ENCODE data around the gene SPINK4. TPM values are rescaled to one million over a fixed set of nuclear protein-coding genes. Genes with fewer than 3 reads are reported as not detected.

SPINK4 gene
- total and polyA plus RNA-seq, 3 experiments from 2014 or later = not detected

DNA sequence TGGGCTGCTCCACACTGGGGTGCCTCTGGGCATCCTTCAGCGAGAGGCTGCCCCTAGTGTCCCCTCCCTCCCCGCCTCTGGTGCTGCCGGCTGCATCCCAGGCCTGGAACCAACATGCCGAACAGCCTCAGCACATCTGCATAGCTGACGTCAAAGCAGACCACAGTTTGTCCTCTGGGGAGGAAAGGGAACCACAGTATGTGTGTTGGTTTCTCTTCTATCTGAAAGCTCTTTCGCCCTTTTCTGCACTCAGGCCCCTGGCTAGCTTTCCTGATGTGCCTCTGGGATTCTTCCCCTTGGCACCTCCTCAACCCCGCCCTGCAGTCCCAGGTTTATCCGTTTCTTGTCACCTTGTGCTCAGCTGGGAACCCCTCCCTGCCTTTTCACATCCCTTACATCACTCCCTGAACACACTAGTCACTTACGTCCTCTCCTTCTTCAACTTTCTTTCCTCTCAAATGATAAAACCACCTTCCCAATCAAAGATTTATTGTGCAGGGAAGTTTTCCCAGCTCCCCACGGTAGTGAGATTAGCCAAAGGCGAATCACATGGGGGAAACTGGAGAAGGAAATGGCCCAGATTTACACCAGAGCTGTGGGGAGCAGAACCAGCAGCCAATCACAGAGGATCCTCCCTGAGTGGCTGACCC is 37.3 kb upstream of the SPINK4 start:
- no peak overlapping the region for H3K4me3 ChIP-seq (ENCODE audit: low read length)
- Mint-ChIP-seq H3K4me3 (peak overlapping the region in 3 of 7 donors; percentile 25 to 63 (median 49)), H3K4me1 (peaks cover 7 to 13% (median 8%) of the 10 kb centered on the region in 3 donors), H3K27ac (peak overlapping the region in 6 of 8 donors; percentile 27 to 92 (median 76)), H3K9me3 (no peaks in the 10 kb centered on the region), H3K36me3 (no peaks in the 10 kb centered on the region), H3K27me3 (peaks cover 0 to 9% of the 10 kb centered on the region in 2 donors)
- peaks cover 9% of the 10 kb centered on the region for H3K4me1 ChIP-seq (ENCODE audit: insufficient read depth, low read length)
- H3K36me3 ChIP-seq (ENCODE audit: insufficient read depth, low read length) = no peaks in the 10 kb centered on the region
- CTCF ChIA-PET = interaction anchor here (1.2 kb wide), 1 partner anchor 10 kb away, joined by 3 read pairs; no protein-coding TSS in a partner anchor
- H3K9me3 ChIP-seq (ENCODE audit: low read length) = no peaks in the 10 kb centered on the region
- no peak overlapping the region for H3K27ac ChIP-seq (ENCODE audit: low read depth, low read length)
- no peaks in the 10 kb centered on the region for H3K27me3 ChIP-seq (ENCODE audit: insufficient read depth, low read length, poor library complexity, severe bottlenecking)
- DNase-seq = peak in 4 of 5 donors; percentile 7 to 56 (median 24)
- POLR2A ChIA-PET = no interaction called here

DNA sequence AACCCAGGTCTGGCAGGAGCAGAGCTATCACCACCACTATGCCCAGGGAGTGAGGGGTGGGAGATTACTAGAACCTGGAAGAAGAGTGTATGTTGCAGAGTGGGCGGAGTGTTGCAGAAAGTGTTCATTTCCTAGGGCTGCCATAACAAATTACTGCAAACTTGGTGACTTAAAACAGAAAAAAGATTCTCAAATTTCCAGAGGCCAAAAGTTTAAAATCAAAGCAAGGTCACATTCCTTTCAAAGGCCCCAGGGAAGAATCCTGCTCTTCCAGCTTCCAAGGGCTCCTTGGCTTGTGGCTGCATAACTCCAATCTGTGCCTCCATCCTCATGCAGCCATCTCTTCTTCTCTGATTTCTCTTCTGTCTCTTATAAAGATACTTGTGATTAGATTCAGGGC is 30.6 kb upstream of the SPINK4 start:
- no peaks in the 10 kb centered on the region for H3K36me3 ChIP-seq (ENCODE audit: insufficient read depth, low read length)
- no peaks in the 10 kb centered on the region for H3K9me3 ChIP-seq (ENCODE audit: low read length)
- H3K4me1 Mint-ChIP-seq = no peaks in the 10 kb centered on the region
- no peaks in the 10 kb centered on the region for H3K36me3 Mint-ChIP-seq
- no peak for DNase-seq
- CTCF ChIA-PET = no interaction called here
- peak overlapping the region in 1 of 8 donors; percentile 76 for H3K27ac Mint-ChIP-seq
- H3K9me3 Mint-ChIP-seq = no peaks in the 10 kb centered on the region
- H3K27me3 ChIP-seq (ENCODE audit: insufficient read depth, low read length, poor library complexity, severe bottlenecking) = no peaks in the 10 kb centered on the region
- peaks cover 0 to 6% of the 10 kb centered on the region in 2 donors for H3K27me3 Mint-ChIP-seq
- H3K4me1 ChIP-seq (ENCODE audit: insufficient read depth, low read length) = no peaks in the 10 kb centered on the region
- POLR2A ChIA-PET = no interaction called here
- no peak overlapping the region for H3K27ac ChIP-seq (ENCODE audit: low read depth, low read length)
- no peak overlapping the region for H3K4me3 ChIP-seq (ENCODE audit: low read length)
- no peak overlapping the region for H3K4me3 Mint-ChIP-seq

DNA sequence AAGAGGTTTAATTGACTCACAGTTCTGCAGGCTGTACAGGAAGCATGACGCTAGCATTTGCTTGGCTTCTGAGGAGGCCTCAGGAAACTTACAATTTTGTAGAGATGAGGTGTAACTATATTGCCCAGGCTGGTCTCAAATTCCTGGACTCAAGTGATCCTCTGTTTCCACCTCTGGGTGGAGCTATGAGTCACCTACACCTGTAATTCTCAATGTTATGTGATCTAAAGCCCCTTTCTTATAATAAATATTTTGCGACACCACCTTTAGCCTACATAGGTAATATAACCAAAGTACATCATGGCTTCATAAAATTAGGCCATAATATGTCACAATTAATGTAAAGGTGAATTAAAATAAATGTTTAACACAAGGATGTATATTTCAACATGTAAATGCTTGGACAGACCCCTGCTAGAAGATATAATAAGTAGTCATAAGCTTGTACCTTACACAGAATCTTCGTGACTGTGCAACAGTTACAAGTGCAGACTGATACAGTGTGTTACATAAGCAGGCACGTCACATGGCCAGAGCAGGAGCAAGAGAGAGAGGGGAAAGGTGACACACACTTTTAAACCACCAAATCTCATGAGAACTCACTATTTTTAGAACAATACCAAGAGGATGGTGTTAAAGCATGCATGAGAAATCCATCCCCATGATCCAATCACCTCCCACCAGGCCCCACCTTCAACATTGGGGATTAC is 29.8 kb upstream of the SPINK4 start:
- Mint-ChIP-seq H3K9me3 (no peaks in the 10 kb centered on the region), H3K4me1 (no peaks in the 10 kb centered on the region), H3K27ac (peak overlapping the region in 1 of 8 donors; percentile 52), H3K4me3 (no peak overlapping the region), H3K27me3 (peaks cover 0 to 1% of the 10 kb centered on the region in 2 donors), H3K36me3 (no peaks in the 10 kb centered on the region)
- Histone ChIP-seq H3K27ac (ENCODE audit: low read depth, low read length) (no peak overlapping the region), H3K36me3 (ENCODE audit: insufficient read depth, low read length) (no peaks in the 10 kb centered on the region), H3K9me3 (ENCODE audit: low read length) (no peaks in the 10 kb centered on the region), H3K27me3 (ENCODE audit: insufficient read depth, low read length, poor library complexity, severe bottlenecking) (no peaks in the 10 kb centered on the region), H3K4me1 (ENCODE audit: insufficient read depth, low read length) (no peaks in the 10 kb centered on the region), H3K4me3 (ENCODE audit: low read length) (no peak overlapping the region)
- ChIA-PET POLR2A (no interaction called here), CTCF (no interaction called here)
- no peak for DNase-seq

DNA sequence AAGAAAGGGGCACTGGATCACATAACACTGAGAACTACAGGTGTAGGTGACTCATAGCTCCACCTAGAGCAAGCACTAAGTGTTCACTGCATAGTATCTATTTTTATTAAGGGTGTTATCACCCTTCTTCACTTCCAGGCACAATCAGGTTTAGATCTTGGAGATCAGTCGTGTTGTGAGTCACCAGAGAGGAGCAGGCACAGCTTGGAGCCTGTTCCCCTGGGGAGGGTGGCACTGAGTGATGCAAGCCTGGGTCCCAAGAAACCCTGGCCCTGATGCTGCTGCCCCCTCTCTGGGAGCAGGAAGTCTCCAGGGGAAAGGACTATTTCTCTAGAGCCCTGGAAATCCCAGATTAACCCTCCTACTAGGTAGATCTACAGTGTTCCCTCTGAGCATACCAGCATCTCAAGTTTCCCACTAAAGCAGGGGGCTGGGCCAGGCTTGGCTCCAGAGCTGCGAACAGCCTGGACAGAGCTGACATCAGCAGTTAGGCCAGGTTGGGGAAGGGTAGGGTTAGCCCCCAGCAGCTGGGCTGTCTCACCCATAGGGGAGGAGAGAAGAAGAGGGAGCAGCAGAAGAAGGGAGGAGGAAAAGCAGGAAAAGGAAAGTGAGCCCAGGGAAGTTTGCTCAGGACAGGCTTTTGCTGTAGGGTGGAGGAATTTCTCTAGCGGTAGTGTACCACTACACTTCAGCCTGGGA is 28.1 kb upstream of the SPINK4 start:
- ChIA-PET CTCF (no interaction called here), POLR2A (no interaction called here)

DNA sequence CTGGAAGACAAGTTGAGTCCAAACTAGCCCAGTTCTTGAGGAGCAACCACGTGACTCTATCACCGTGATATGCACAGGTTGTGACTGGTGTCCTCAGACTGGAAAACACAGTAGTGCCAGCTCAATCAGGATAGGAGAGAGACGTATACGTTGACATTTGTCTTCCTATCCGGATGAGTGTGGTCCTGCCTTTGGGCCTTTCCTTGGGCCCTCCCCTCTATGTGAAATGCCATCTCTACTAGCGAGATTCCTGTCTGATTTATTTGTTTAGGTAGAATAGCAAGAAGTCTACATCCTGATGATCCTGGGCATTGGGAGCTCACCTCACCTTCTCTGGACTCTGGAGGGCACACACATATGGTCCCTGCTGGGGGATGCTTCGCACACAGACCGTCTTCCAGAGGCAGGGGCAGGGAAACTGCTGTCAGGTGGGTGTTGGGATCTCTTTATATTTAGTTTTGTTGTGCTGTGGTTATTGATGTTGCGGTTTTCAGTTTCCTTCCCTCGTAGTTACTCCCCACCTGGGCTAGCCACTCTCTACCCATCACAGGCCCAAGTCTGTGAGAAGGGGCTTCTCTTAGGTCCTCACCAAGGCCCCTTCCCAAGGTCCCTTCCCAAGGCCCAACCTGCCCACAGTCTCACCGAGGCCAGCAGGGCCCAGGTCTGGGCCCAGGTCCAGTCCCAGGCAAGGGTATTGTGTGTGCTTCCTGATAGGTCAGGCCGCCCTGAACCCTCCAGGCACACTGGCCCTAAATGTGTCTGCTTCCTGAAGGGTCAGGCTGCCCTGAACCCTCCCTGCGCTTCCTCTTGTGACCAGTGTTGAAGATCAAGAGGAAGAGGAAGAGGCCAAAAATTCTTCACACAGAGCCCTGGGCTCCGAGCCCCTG is 19.0 kb upstream of the SPINK4 start:
- Histone ChIP-seq H3K36me3 (ENCODE audit: insufficient read depth, low read length) (no peaks in the 10 kb centered on the region), H3K27me3 (ENCODE audit: insufficient read depth, low read length, poor library complexity, severe bottlenecking) (no peaks in the 10 kb centered on the region), H3K27ac (ENCODE audit: low read depth, low read length) (no peak overlapping the region), H3K9me3 (ENCODE audit: low read length) (no peaks in the 10 kb centered on the region), H3K4me3 (ENCODE audit: low read length) (no peak overlapping the region), H3K4me1 (ENCODE audit: insufficient read depth, low read length) (no peaks in the 10 kb centered on the region)
- Mint-ChIP-seq H3K9me3 (no peaks in the 10 kb centered on the region), H3K36me3 (no peaks in the 10 kb centered on the region), H3K27me3 (peaks cover 0 to 10% of the 10 kb centered on the region in 2 donors), H3K4me3 (peak overlapping the region in 3 of 7 donors; percentile 1 to 16 (median 5)), H3K4me1 (peaks cover 12 to 23% (median 20%) of the 10 kb centered on the region in 3 donors), H3K27ac (peak overlapping the region in 2 of 8 donors; percentile 10 to 47)
- DNase-seq = no peak
- CTCF ChIA-PET = no interaction called here
- POLR2A ChIA-PET = no interaction called here

More for the DNA sequence above, 28.1 kb upstream of the SPINK4 start:
- Histone ChIP-seq H3K36me3 (ENCODE audit: insufficient read depth, low read length) (no peaks in the 10 kb centered on the region), H3K4me1 (ENCODE audit: insufficient read depth, low read length) (no peaks in the 10 kb centered on the region), H3K27ac (ENCODE audit: low read depth, low read length) (no peak overlapping the region), H3K9me3 (ENCODE audit: low read length) (no peaks in the 10 kb centered on the region), H3K27me3 (ENCODE audit: insufficient read depth, low read length, poor library complexity, severe bottlenecking) (no peaks in the 10 kb centered on the region), H3K4me3 (ENCODE audit: low read length) (no peak overlapping the region)
- peaks cover 0 to 1% of the 10 kb centered on the region in 2 donors for H3K27me3 Mint-ChIP-seq
- no peaks in the 10 kb centered on the region for H3K9me3 Mint-ChIP-seq
- H3K4me1 Mint-ChIP-seq = no peaks in the 10 kb centered on the region
- H3K36me3 Mint-ChIP-seq = no peaks in the 10 kb centered on the region
- no peak for DNase-seq
- H3K27ac Mint-ChIP-seq = no peak overlapping the region
- H3K4me3 Mint-ChIP-seq = no peak overlapping the region

DNA sequence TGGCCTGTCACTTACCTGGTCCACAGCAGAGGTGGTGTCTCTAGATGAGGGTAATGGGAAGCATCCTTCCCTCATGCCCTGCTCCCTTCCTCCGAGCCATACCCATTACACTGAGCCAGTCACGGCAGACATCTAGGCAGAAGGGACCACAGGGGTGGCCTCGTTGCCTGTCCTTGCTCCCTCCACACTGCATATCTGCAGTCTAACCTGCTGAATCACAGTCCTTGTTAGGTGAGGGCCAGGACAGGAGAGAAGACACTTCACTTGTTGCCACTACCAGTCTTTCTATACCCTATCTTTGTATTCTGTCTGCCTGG is 18.4 kb upstream of the SPINK4 start:
- Mint-ChIP-seq H3K27ac (no peak overlapping the region), H3K4me1 (peaks cover 12 to 23% (median 21%) of the 10 kb centered on the region in 3 donors), H3K27me3 (peaks cover 0 to 10% of the 10 kb centered on the region in 2 donors), H3K9me3 (no peaks in the 10 kb centered on the region), H3K36me3 (no peaks in the 10 kb centered on the region), H3K4me3 (peak overlapping the region in 1 of 7 donors; percentile 16)
- no peaks in the 10 kb centered on the region for H3K4me1 ChIP-seq (ENCODE audit: insufficient read depth, low read length)
- no peaks in the 10 kb centered on the region for H3K9me3 ChIP-seq (ENCODE audit: low read length)
- H3K36me3 ChIP-seq (ENCODE audit: insufficient read depth, low read length) = no peaks in the 10 kb centered on the region
- POLR2A ChIA-PET = no interaction called here
- no peak overlapping the region for H3K27ac ChIP-seq (ENCODE audit: low read depth, low read length)
- CTCF ChIA-PET = no interaction called here
- no peaks in the 10 kb centered on the region for H3K27me3 ChIP-seq (ENCODE audit: insufficient read depth, low read length, poor library complexity, severe bottlenecking)
- H3K4me3 ChIP-seq (ENCODE audit: low read length) = no peak overlapping the region
- DNase-seq = no peak

DNA sequence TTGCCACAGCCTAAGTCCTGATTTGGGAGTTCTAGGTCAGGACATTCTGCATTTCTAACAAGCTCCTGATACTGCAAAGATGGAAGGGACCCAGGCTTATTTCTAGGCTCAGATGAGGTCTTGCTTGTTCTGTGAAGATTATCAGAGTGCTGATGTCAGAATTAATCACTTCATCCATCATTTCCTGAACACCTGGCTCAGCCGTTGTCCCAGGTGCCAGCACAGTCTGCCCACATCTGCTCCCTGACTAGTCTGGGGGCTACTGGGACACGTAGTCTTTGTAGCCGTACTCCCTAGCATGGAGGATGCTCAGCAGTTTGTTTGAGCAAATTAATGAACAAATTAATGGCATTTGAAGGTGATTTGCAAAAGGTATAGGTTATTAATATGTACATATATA is 17.9 kb upstream of the SPINK4 start:
- H3K27me3 Mint-ChIP-seq = peaks cover 0 to 10% of the 10 kb centered on the region in 2 donors
- no peaks in the 10 kb centered on the region for H3K9me3 ChIP-seq (ENCODE audit: low read length)
- POLR2A ChIA-PET = no interaction called here
- H3K4me3 Mint-ChIP-seq = no peak overlapping the region
- CTCF ChIA-PET = no interaction called here
- H3K4me1 Mint-ChIP-seq = peaks cover 12 to 23% (median 21%) of the 10 kb centered on the region in 3 donors
- H3K36me3 ChIP-seq (ENCODE audit: insufficient read depth, low read length) = no peaks in the 10 kb centered on the region
- H3K27ac ChIP-seq (ENCODE audit: low read depth, low read length) = no peak overlapping the region
- H3K36me3 Mint-ChIP-seq = no peaks in the 10 kb centered on the region
- no peak overlapping the region for H3K27ac Mint-ChIP-seq
- no peak overlapping the region for H3K4me3 ChIP-seq (ENCODE audit: low read length)
- no peaks in the 10 kb centered on the region for H3K9me3 Mint-ChIP-seq
- no peaks in the 10 kb centered on the region for H3K27me3 ChIP-seq (ENCODE audit: insufficient read depth, low read length, poor library complexity, severe bottlenecking)
- DNase-seq = no peak
- H3K4me1 ChIP-seq (ENCODE audit: insufficient read depth, low read length) = no peaks in the 10 kb centered on the region

Data from CD8-positive, alpha-beta memory T cell (primary cell).